Esophagus muscularis mucosa (tissue), 4 donors: ENCODE measurements around the gene EMP1.

Experiments
- EP300 ChIP-seq: sonication (generic); formaldehyde crosslinking; IDR thresholded peaks from one replicate; pipeline ENCODE4 v1.6.1; 2017; ENCODE audit warnings: antibody characterized with exemption
- POLR2A ChIP-seq: fragments of 450-650 bp; IDR thresholded peaks from one replicate; pipeline ENCODE4 v1.6.1; 2017; ENCODE audit warnings: antibody characterized with exemption, moderate library complexity, mild to moderate bottlenecking, low read depth
- POLR2AphosphoS5 ChIP-seq, 2 donors: sonication (generic); formaldehyde crosslinking; IDR thresholded peaks; one replicate each; pipeline ENCODE4 v1.6.1; 2017; ENCODE audit warnings: antibody characterized with exemption in 2 of 2
- TF ChIP-seq, protein P1 (sequence below), 3 experiments: fragments of 200-600 bp in 2 of 3; fragments of 450-650 bp in 1 of 3; sonication (generic) in 2 of 3; IDR thresholded peaks; one replicate each; pipeline ENCODE4 v1.5.1; 2017 to 2019; ENCODE audit warnings: antibody characterized with exemption in 3 of 3, mild to moderate bottlenecking in 2 of 3, moderate library complexity in 1 of 3

DNA sequence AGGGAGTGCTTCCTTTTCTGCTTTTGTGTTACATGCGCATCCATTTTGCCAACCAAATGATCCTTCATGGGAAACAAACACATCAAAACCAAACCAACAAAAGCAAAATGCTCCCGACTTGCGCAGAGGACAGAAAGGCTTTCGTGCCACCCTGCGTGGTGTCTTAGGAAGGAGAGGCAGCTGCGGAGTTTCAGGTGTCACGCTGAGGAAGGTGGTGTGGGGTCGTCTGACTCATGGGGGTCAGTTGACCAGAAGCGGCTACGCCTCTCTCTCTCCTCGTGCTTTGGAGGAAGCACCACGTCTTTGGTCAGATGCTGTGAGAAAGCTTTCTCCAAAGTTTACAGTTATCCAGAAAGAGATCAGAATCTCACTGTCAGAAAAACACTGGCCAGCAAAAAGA lies 7.9 kb downstream of the EMP1 start:
- TF ChIP-seq, protein P1, sequence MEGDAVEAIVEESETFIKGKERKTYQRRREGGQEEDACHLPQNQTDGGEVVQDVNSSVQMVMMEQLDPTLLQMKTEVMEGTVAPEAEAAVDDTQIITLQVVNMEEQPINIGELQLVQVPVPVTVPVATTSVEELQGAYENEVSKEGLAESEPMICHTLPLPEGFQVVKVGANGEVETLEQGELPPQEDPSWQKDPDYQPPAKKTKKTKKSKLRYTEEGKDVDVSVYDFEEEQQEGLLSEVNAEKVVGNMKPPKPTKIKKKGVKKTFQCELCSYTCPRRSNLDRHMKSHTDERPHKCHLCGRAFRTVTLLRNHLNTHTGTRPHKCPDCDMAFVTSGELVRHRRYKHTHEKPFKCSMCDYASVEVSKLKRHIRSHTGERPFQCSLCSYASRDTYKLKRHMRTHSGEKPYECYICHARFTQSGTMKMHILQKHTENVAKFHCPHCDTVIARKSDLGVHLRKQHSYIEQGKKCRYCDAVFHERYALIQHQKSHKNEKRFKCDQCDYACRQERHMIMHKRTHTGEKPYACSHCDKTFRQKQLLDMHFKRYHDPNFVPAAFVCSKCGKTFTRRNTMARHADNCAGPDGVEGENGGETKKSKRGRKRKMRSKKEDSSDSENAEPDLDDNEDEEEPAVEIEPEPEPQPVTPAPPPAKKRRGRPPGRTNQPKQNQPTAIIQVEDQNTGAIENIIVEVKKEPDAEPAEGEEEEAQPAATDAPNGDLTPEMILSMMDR (IDR thresholded peaks at IDR 0.05), result no peak
- TF ChIP-seq POLR2AphosphoS5 (IDR thresholded peaks at IDR 0.05) (peak in 1 of 2 donors; percentile 9), POLR2A (no peak), EP300 (no peak)
